IMR-90 (cell line): ENCODE data around the gene SHCBP1L. TPM values are rescaled to one million over a fixed set of nuclear protein-coding genes. Genes with fewer than 3 reads are reported as not detected.

Experiments used
- ATAC-seq: fragments of 200-7000 bp; cut with Tn5 transposase; 2 replicates; pipeline ENCODE4 v1.9.1; 2020; ENCODE audit warnings: low read depth, mild to moderate bottlenecking, moderate library complexity
- BruUV-seq: library from RNA; stranded (reverse); fragments of 400-500 nt; replicated peaks from 2 replicates; lab custom pipeline; 2021; lab: Mats Ljungman, UMichigan
- CTCF ChIA-PET: fragments of 300-600 bp; formaldehyde crosslinking; extraction: SDS; loops from one replicate; lab custom pipeline; 2021; ENCODE audit warnings: antibody characterized with exemption; lab: Yijun Ruan, JAX
- POLR2A ChIA-PET: fragments of 300-600 bp; sonication (Branson Sonifier 250); formaldehyde crosslinking; loops from one replicate; lab custom pipeline; 2022; ENCODE audit warnings: antibody characterized with exemption; ENCODE audit not compliant: unreplicated experiment; lab: Charles Lee
- DNase-seq: peaks from one replicate; pipeline ENCODE4 v3.0.0; 2013
- H2AFZ ChIP-seq: replicated peaks from 2 replicates; pipeline ENCODE3; 2013; ENCODE audit warnings: low read length, mild to moderate bottlenecking; ENCODE audit not compliant: poor library complexity
- H2AK5ac ChIP-seq: 2 replicates; pipeline ENCODE4 v1.6.1; 2013; ENCODE audit warnings: low read depth, low read length, inconsistent platforms
- H2AK9ac ChIP-seq: replicated peaks from 2 replicates; pipeline ENCODE3; 2013; ENCODE audit warnings: mild to moderate bottlenecking, low read depth, low read length, moderate library complexity; ENCODE audit not compliant: poor library complexity
- H2BK120ac ChIP-seq: 2 replicates; pipeline ENCODE4 v1.6.1; 2013; ENCODE audit warnings: low read depth, low read length, inconsistent platforms
- H2BK15ac ChIP-seq: 3 replicates; pipeline ENCODE4 v1.6.1; 2013; ENCODE audit warnings: low read depth, low read length, inconsistent platforms
- H2BK20ac ChIP-seq: 2 replicates; pipeline ENCODE4 v1.6.1; 2013; ENCODE audit warnings: low read depth, mild to moderate bottlenecking, inconsistent platforms, low read length, moderate library complexity
- H2BK5ac ChIP-seq: 2 replicates; pipeline ENCODE4 v1.6.1; 2013; ENCODE audit warnings: mild to moderate bottlenecking, low read depth, low read length, inconsistent platforms; ENCODE audit not compliant: poor library complexity, severe bottlenecking
- H3K14ac ChIP-seq: replicated peaks from 2 replicates; pipeline ENCODE4 v1.6.1; 2013; ENCODE audit warnings: low read depth, low read length, inconsistent platforms
- H3K18ac ChIP-seq: 2 replicates; pipeline ENCODE4 v1.6.1; 2013; ENCODE audit warnings: low read depth, low read length, control low read depth
- H3K23ac ChIP-seq: 2 replicates; pipeline ENCODE4 v1.6.1; 2013; ENCODE audit warnings: low read depth, low read length, inconsistent platforms
- H3K27ac ChIP-seq: 2 replicates; pipeline ENCODE4 v1.5.1; 2013; ENCODE audit warnings: mild to moderate bottlenecking, control low read depth, low read length; ENCODE audit not compliant: insufficient read depth
- H3K27me3 ChIP-seq: 2 replicates; pipeline ENCODE4 v1.6.1; 2013; ENCODE audit warnings: low read length; ENCODE audit not compliant: control insufficient read depth, insufficient read depth
- H3K36me3 ChIP-seq: 2 replicates; pipeline ENCODE4 v1.6.1; 2013; ENCODE audit warnings: low read length, mixed read lengths; ENCODE audit not compliant: control insufficient read depth, insufficient read depth
- H3K4ac ChIP-seq: 2 replicates; pipeline ENCODE4 v1.6.1; 2013; ENCODE audit warnings: low read depth, low read length, inconsistent platforms
- H3K4me1 ChIP-seq: 2 replicates; pipeline ENCODE4 v1.6.1; 2013; ENCODE audit warnings: low read length, mixed read lengths; ENCODE audit not compliant: control insufficient read depth, insufficient read depth
- H3K4me2 ChIP-seq: 2 replicates; pipeline ENCODE4 v1.6.1; 2013; ENCODE audit warnings: low read depth, mild to moderate bottlenecking, control low read depth, low read length, moderate library complexity
- H3K4me3 ChIP-seq: 2 replicates; pipeline ENCODE4 v1.5.1; 2013; ENCODE audit warnings: low read depth, mild to moderate bottlenecking, control low read depth, low read length, moderate library complexity; ENCODE audit not compliant: insufficient read depth
- H3K56ac ChIP-seq: 2 replicates; pipeline ENCODE4 v1.6.1; 2013; ENCODE audit warnings: low read length, inconsistent platforms; ENCODE audit not compliant: insufficient read depth; ENCODE audit errors: extremely low read depth
- H3K79me1 ChIP-seq, 2 experiments: 2 replicates each; pipeline ENCODE4 v1.6.1; 2013; ENCODE audit warnings: low read length in 2 of 2, inconsistent platforms in 1 of 2, low read depth in 1 of 2
- H3K9ac ChIP-seq: 2 replicates; pipeline ENCODE4 v1.6.1; 2013; ENCODE audit warnings: low read depth, low read length, control low read depth
- H3K9me1 ChIP-seq: 2 replicates; pipeline ENCODE4 v1.6.1; 2013; ENCODE audit warnings: low read length, inconsistent platforms; ENCODE audit not compliant: insufficient read depth
- H3K9me3 ChIP-seq: 2 replicates; pipeline ENCODE4 v1.6.1; 2013; ENCODE audit warnings: low read length; ENCODE audit not compliant: control insufficient read depth, insufficient read depth
- H4K20me1 ChIP-seq: 2 replicates; pipeline ENCODE4 v1.6.1; 2013; ENCODE audit warnings: low read length, inconsistent platforms; ENCODE audit not compliant: insufficient read depth
- H4K5ac ChIP-seq: 2 replicates; pipeline ENCODE4 v1.6.1; 2013; ENCODE audit warnings: mild to moderate bottlenecking, low read depth, low read length, control low read depth
- H4K8ac ChIP-seq, 2 experiments: 2 replicates each; pipeline ENCODE4 v1.6.1; 2013; ENCODE audit warnings: low read depth in 2 of 2, low read length in 2 of 2, control low read depth in 1 of 2, inconsistent platforms in 1 of 2
- H4K91ac ChIP-seq: 2 replicates; pipeline ENCODE4 v1.6.1; 2013; ENCODE audit warnings: low read depth, low read length, inconsistent platforms; ENCODE audit not compliant: insufficient read depth
- BHLHE40 ChIP-seq: fragments of 150-350 bp; IDR thresholded peaks from 2 replicates; pipeline ENCODE4 v1.6.1; 2016; ENCODE audit warnings: mild to moderate bottlenecking, low read depth, low read length
- CHD1 ChIP-seq: IDR thresholded peaks from 2 replicates; pipeline ENCODE4 v1.6.1; 2012; ENCODE audit warnings: low read depth, low read length, improper control_type of control experiment
- ELK1 ChIP-seq: fragments of 150-350 bp; IDR thresholded peaks from 2 replicates; pipeline ENCODE4 v1.6.1; 2016; ENCODE audit warnings: low read depth, mild to moderate bottlenecking, low read length, moderate library complexity, borderline replicate concordance
- MAZ ChIP-seq: IDR thresholded peaks from 2 replicates; pipeline ENCODE4 v1.6.1; 2012; ENCODE audit warnings: low read depth, mild to moderate bottlenecking, low read length, improper control_type of control experiment, moderate library complexity, borderline replicate concordance
- MXI1 ChIP-seq: IDR thresholded peaks from 2 replicates; pipeline ENCODE4 v1.6.1; 2012; ENCODE audit warnings: low read depth, mild to moderate bottlenecking, low read length, moderate library complexity, borderline replicate concordance
- NFE2L2 ChIP-seq: fragments of 150-350 bp; IDR thresholded peaks from 2 replicates; pipeline ENCODE4 v1.6.1; 2016; ENCODE audit warnings: low read depth, mild to moderate bottlenecking, low read length
- RCOR1 ChIP-seq: IDR thresholded peaks from 2 replicates; pipeline ENCODE4 v1.6.1; 2012; ENCODE audit warnings: mild to moderate bottlenecking, low read length, improper control_type of control experiment; ENCODE audit not compliant: insufficient replicate concordance
- WGBS, 2 experiments: methylation state at CpG; one replicate each; pipeline versions ENCODE4 v1.1.5 to v1.1.7; 2013; ENCODE audit warnings: missing lambda C conversion rate in 2 of 2; ENCODE audit not compliant: insufficient read length in 1 of 2; ENCODE audit errors: extremely low coverage in 2 of 2; 5-methylcytosine and 5-hydroxymethylcytosine counted together
- dilution Hi-C: fragments of 300-500 bp; cut with HindIII; formaldehyde crosslinking; loops from one replicate; pipeline ENCODE4 v1.14.3; 2018; ENCODE audit warnings: low sequenced_read_pairs; ENCODE audit not compliant: unreplicated experiment
- in situ Hi-C: fragments of 300-500 bp; cut with MboI; formaldehyde crosslinking; loops from 3 replicates; pipeline ENCODE4 v1.14.3; 2019; ENCODE audit warnings: low sequenced_read_pairs, inconsistent platforms, mixed read lengths
- intact Hi-C: fragments of 100-400 bp; cut with micrococcal nuclease; formaldehyde crosslinking; loops from 2 replicates; pipeline ENCODE4 v1.10.0; 2022
- polyA plus RNA-seq, 3 experiments: library from polyadenylated mRNA; depleted of rRNA; stranded (reverse); fragments of >200 nt; gene quantifications; 2 replicates each; pipeline ENCODE4 v1.2.3, GENCODE V29; 2012; ENCODE audit warnings: low replicate concordance in 1 of 3
- total RNA-seq: library from RNA; depleted of rRNA; stranded (reverse); fragments of >200 nt; gene quantifications from 2 replicates; pipeline ENCODE4 v1.2.3, GENCODE V29; 2012

SHCBP1L gene
- total and polyA plus RNA-seq, 2 of the 4 experiments (the other 2 are of a cell fraction) = not detected

- H4K5ac ChIP-seq = no peak overlapping the region
- H3K4me1 ChIP-seq = peaks cover 2% of the 10 kb centered on the region; the same call in 1 of the 2 replicates
- H2AK9ac ChIP-seq = no peak overlapping the region
- H3K4me2 ChIP-seq = no peak overlapping the region
- DNase-seq (no peak), ATAC-seq (no peak)
- in situ Hi-C loops = loop anchor here (25.0 kb wide), 2 partner anchors 143 to 268 kb away; no protein-coding TSS in a partner anchor
- H3K79me1 ChIP-seq = no peaks in the 10 kb centered on the region
- BruUV-seq = no TSS peak
- H3K9ac ChIP-seq = no peak overlapping the region
- H3K23ac ChIP-seq = no peak overlapping the region
- no peaks in the 10 kb centered on the region for H4K20me1 ChIP-seq
- ChIA-PET POLR2A (no interaction called here), CTCF (no interaction called here)
- no CpG with 5 or more reads among the region's 5 CpGs for WGBS, 2 experiments
- H3K9me3 ChIP-seq = no peaks in the 10 kb centered on the region
- H4K8ac ChIP-seq = no peak overlapping the region
- no peak overlapping the region for H3K4me3 ChIP-seq
- no peak overlapping the region for H2BK120ac ChIP-seq
- H2BK5ac ChIP-seq = no peak overlapping the region
- H3K36me3 ChIP-seq = no peaks in the 10 kb centered on the region
- no peak overlapping the region for H3K14ac ChIP-seq
- dilution Hi-C loops = no loop called here
- no peak overlapping the region for H2BK15ac ChIP-seq
- H3K27me3 ChIP-seq = no peaks in the 10 kb centered on the region
- no peak overlapping the region for H3K27ac ChIP-seq
- no peak overlapping the region for H3K4ac ChIP-seq
- no peak overlapping the region for H3K18ac ChIP-seq
- intact Hi-C loops = no loop called here
- no peak overlapping the region for H2AFZ ChIP-seq
- H3K56ac ChIP-seq = no peak overlapping the region
- no peak overlapping the region for H2BK20ac ChIP-seq
- H3K9me1 ChIP-seq = no peaks in the 10 kb centered on the region
- TF ChIP-seq NFE2L2 (no peak), MAZ (no peak), MXI1 (no peak), RCOR1 (no peak), CHD1 (no peak), ELK1 (no peak), BHLHE40 (no peak)
- H4K91ac ChIP-seq = no peak overlapping the region
- no peak overlapping the region for H2AK5ac ChIP-seq
These were observed 16.1 kb upstream of the SHCBP1L start for GRCh38 chr1:182968836-182969734.
